HG03135 (cell line): Measurements from ENCODE around the gene SEMA5B.

ENCODE experiments used
- ATAC-seq: cut with Tn5 transposase; IDR thresholded peaks from one replicate; pipeline ENCODE4 v1.9.1; 2021; ENCODE audit warnings: mild to moderate bottlenecking, moderate library complexity; ENCODE audit not compliant: unreplicated experiment

SEMA5B gene

GRCh38 chr3:123026565-123027291 is 835 bp downstream of the SEMA5B start:
- ATAC-seq = no peak

- no peak for ATAC-seq
Measured at GRCh38 chr3:123025642-123026521, 1.7 kb downstream of the SEMA5B start.

- no peak for ATAC-seq
Measured at GRCh38 chr3:123024056-123024455, 3.5 kb downstream of the SEMA5B start.

- no peak for ATAC-seq
Measured at GRCh38 chr3:123021996-123022510, 5.5 kb downstream of the SEMA5B start.

GRCh38 chr3:123021388-123021787 is 6.2 kb downstream of the SEMA5B start:
- no peak for ATAC-seq

GRCh38 chr3:123020709-123021108 is 6.9 kb downstream of the SEMA5B start:
- ATAC-seq = no peak

- ATAC-seq = no peak
Measured at GRCh38 chr3:123019591-123019990, 8.0 kb downstream of the SEMA5B start.

- no peak for ATAC-seq
Measured at GRCh38 chr3:123019161-123019560, 8.4 kb downstream of the SEMA5B start.

- ATAC-seq = no peak
Measured at GRCh38 chr3:123018683-123019082, 8.9 kb downstream of the SEMA5B start.

- no peak for ATAC-seq
Measured at GRCh38 chr3:123015596-123015995, 12.0 kb downstream of the SEMA5B start.

GRCh38 chr3:123013876-123014275 is 13.7 kb downstream of the SEMA5B start:
- no peak for ATAC-seq

- no peak for ATAC-seq
Measured at GRCh38 chr3:123012652-123013051, 14.9 kb downstream of the SEMA5B start.

GRCh38 chr3:123011447-123011846 is 16.1 kb downstream of the SEMA5B start:
- ATAC-seq = no peak

GRCh38 chr3:123008840-123009239 is 18.7 kb downstream of the SEMA5B start:
- no peak for ATAC-seq

- ATAC-seq = no peak
Measured at GRCh38 chr3:123006609-123007008, 21.0 kb downstream of the SEMA5B start.

GRCh38 chr3:123005291-123005690 is 22.3 kb downstream of the SEMA5B start:
- no peak for ATAC-seq

- no peak for ATAC-seq
Measured at GRCh38 chr3:123004201-123004918, 23.2 kb downstream of the SEMA5B start.

- ATAC-seq = no peak
Measured at GRCh38 chr3:123002749-123003497, 24.6 kb downstream of the SEMA5B start.

- no peak for ATAC-seq
Measured at GRCh38 chr3:123002100-123002748, 25.3 kb downstream of the SEMA5B start.

GRCh38 chr3:122998856-122999255 is 28.7 kb downstream of the SEMA5B start:
- no peak for ATAC-seq
